GM21576 (cell line): Measurements from ENCODE around the gene NCS1.

Experiments used
- ATAC-seq: cut with Tn5 transposase; IDR thresholded peaks from one replicate; pipeline ENCODE4 v1.9.1; 2021; ENCODE audit warnings: mild to moderate bottlenecking, moderate library complexity; ENCODE audit not compliant: unreplicated experiment

The NCS1 gene

DNA sequence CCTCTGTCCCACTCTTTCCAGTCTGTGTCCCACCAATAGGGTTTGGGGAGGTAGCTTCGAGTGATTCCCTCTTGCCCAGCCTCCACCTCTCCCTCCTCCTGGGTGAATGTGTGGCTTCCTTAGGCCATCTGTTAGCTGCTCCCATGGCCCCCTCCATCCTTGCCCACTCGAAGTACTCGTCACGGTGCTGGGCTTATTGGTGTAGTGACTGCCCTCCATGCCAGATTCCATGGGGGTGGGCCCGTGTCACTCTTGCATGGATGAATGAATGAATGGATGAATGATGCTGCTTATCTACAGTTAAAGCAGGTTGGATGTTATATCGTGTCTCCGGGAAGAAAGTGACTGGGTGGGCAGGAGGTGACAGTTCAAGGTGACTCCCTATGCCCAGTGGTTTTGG, 112.5 kb downstream of the NCS1 start:
- no peak for ATAC-seq

DNA sequence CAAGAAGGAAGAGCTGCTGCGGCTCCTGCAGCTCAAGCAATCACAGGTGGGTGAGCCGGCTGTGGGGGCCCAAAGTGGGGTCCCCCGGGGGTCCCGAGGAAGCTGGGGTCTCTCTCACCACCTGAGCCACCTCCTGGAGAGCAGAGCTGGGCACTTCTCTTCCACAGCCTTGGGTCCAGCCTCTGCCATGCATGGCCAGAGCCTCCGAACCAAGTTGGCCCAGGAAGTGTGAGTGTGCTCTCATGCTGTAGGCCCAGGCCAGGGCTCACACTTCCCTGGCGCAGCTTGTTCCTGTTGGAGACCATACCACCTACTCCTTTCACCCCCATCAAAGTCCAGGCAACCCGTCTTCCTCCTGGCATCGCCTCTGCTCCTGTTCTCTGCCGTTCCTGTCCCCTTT, 113.1 kb downstream of the NCS1 start:
- ATAC-seq: no peak

DNA sequence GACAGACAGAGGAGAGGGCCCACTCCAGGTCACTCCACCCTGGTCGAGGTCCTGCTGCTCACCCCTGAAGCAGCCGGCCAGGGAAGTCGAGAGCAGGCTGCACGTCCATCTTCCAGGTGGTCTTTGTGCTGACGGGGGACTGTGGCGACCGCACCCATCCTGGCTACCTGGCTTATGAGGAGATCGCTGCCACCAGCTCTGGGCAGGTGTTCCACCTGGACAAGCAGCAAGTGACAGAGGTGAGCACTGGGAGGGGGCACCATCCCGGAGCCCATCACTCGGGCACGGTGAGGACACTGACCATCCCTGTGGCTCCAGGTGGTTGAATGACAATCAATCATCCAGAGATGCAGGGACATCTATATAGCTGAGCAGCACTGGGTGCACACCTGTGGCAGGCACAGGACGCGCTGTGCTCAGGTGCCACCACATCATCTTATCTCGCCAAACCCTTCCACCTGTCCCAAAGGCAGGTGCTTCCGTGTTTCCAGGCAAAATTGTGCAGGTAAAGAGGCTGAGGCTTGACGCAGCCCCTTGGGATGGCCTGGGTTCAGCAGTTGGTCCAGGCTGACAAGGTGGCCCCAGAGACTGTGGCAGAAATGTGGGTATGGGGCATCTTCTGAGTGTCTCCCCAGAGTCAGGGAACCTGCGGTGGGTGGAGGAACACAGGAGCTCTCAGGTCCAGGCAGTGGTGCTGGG, 114.0 kb downstream of the NCS1 start:
- no peak for ATAC-seq
